HepG2 (cell line): ENCODE results near the gene MRPL14. TPM values are rescaled to one million over a fixed set of nuclear protein-coding genes. Genes with fewer than 3 reads are reported as not detected.
A peak's percentile ranks its signal among the peaks of the same experiment; 100 is the strongest.

Experiments
- ATF5 ChIP-seq: sonication (generic); formaldehyde crosslinking; IDR thresholded peaks from 2 replicates; pipeline ENCODE4 v1.4.0; 2020; ENCODE audit warnings: mild to moderate bottlenecking, low read depth, missing genetic modification reagents
- CHD4 ChIP-seq: fragments of 200-600 bp; sonication (generic); IDR thresholded peaks from 2 replicates; pipeline ENCODE4 v1.7.0; 2017; ENCODE audit warnings: mild to moderate bottlenecking, low read length, borderline replicate concordance
- E2F5 ChIP-seq: sonication (generic); formaldehyde crosslinking; conservative IDR thresholded peaks from 2 replicates; pipeline ENCODE4 v1.4.0; 2020; ENCODE audit warnings: missing genetic modification reagents
- HMGXB4 ChIP-seq, 2 experiments: sonication (generic) in 1 of 2; formaldehyde crosslinking in 1 of 2; IDR thresholded peaks; 2 replicates each; pipeline versions ENCODE4 v1.4.0 to v1.6.1; 2018 to 2020; ENCODE audit warnings: missing genetic modification reagents in 2 of 2, borderline replicate concordance in 1 of 2, low read depth in 1 of 2, mild to moderate bottlenecking in 1 of 2, missing biosample characterization in 1 of 2
- NFATC3 ChIP-seq: sonication (generic); formaldehyde crosslinking; IDR thresholded peaks from 2 replicates; pipeline ENCODE4 v1.5.1; 2020; ENCODE audit warnings: mild to moderate bottlenecking, missing genetic modification reagents
- PLRG1 ChIP-seq: fragments of 450-650 bp; conservative IDR thresholded peaks from 2 replicates; pipeline ENCODE4 v1.6.1; 2016
- POGK ChIP-seq: sonication (generic); formaldehyde crosslinking; conservative IDR thresholded peaks from 2 replicates; pipeline ENCODE4 v1.8.0; 2022; ENCODE audit warnings: mild to moderate bottlenecking, moderate library complexity, missing genetic modification reagents
- POLR2AphosphoS5 ChIP-seq: IDR thresholded peaks from 2 replicates; pipeline ENCODE4 v1.6.1; 2012; ENCODE audit warnings: low read depth, low read length
- PPARG ChIP-seq: conservative IDR thresholded peaks from 2 replicates; pipeline ENCODE4 v1.6.1; 2016; ENCODE audit warnings: missing biosample characterization, missing genetic modification reagents
- RFX3 ChIP-seq: IDR thresholded peaks from 2 replicates; pipeline ENCODE4 v1.6.1; 2016; ENCODE audit warnings: missing biosample characterization, missing genetic modification reagents
- SOX6 ChIP-seq, 2 experiments: fragments of 450-650 bp in 1 of 2; sonication (generic) in 1 of 2; formaldehyde crosslinking in 1 of 2; IDR thresholded peaks; 2 replicates each; pipeline versions ENCODE4 v1.4.0 to v1.6.1; 2017 to 2020; ENCODE audit warnings: antibody characterized with exemption in 1 of 2, mild to moderate bottlenecking in 1 of 2, missing genetic modification reagents in 1 of 2
- SP4 ChIP-seq: sonication (generic); formaldehyde crosslinking; IDR thresholded peaks from 2 replicates; pipeline ENCODE4 v1.8.1; 2023; ENCODE audit warnings: mild to moderate bottlenecking, missing genetic modification reagents
- TBX2 ChIP-seq: sonication (generic); formaldehyde crosslinking; IDR thresholded peaks from 2 replicates; pipeline ENCODE4 v1.5.0; 2020; ENCODE audit warnings: missing genetic modification reagents, mild to moderate bottlenecking, borderline replicate concordance
- ZKSCAN1 ChIP-seq: fragments of 150-350 bp; IDR thresholded peaks from 2 replicates; pipeline ENCODE4 v1.6.1; 2014; ENCODE audit warnings: low read length
- ZNF10 ChIP-seq: sonication (generic); formaldehyde crosslinking; IDR thresholded peaks from 2 replicates; pipeline ENCODE4 v1.4.0; 2020; ENCODE audit warnings: mild to moderate bottlenecking, low read depth, missing genetic modification reagents, borderline replicate concordance
- ZNF430 ChIP-seq: sonication (generic); formaldehyde crosslinking; IDR thresholded peaks from 2 replicates; pipeline ENCODE4 v1.9.0; 2021; ENCODE audit warnings: mild to moderate bottlenecking, missing genetic modification reagents
- ZNF446 ChIP-seq: sonication (generic); formaldehyde crosslinking; IDR thresholded peaks from 2 replicates; pipeline ENCODE4 v1.5.0; 2020; ENCODE audit warnings: mild to moderate bottlenecking, missing genetic modification reagents
- ZNF800 ChIP-seq: sonication (generic); formaldehyde crosslinking; IDR thresholded peaks from 2 replicates; pipeline ENCODE4 v1.4.0; 2020; ENCODE audit warnings: missing genetic modification reagents
- polyA plus RNA-seq, 8 experiments: library from polyadenylated mRNA; depleted of rRNA in 3 of 8; stranded (reverse) in 7 of 8; unstranded in 1 of 8; fragments of >200 nt; fragmentation: Illumina TruSeq in 4 of 8; extraction: Trizol in 4 of 8; gene quantifications; 2 replicates each; pipeline versions ENCODE4 v1.2.1 to v1.2.3, GENCODE V29; 2011 to 2016; ENCODE audit warnings: low read depth in 4 of 8, missing spikeins in 1 of 8, mixed read lengths in 1 of 8; ENCODE audit not compliant: insufficient read depth in 1 of 8
- total RNA-seq, 5 experiments: library from RNA; depleted of rRNA; stranded (reverse); fragments of >200 nt; fragmentation: Illumina TruSeq; extraction: Trizol; gene quantifications; 2 replicates each; pipeline ENCODE4 v1.2.3, GENCODE V29; 2016; ENCODE audit warnings: low read depth in 1 of 5

MRPL14 gene
- total and polyA plus RNA-seq, 2 of the 13 experiments (the other 11 are each of a cell fraction or from before 2014, with no cell fraction given) = 157 to 178 TPM

DNA sequence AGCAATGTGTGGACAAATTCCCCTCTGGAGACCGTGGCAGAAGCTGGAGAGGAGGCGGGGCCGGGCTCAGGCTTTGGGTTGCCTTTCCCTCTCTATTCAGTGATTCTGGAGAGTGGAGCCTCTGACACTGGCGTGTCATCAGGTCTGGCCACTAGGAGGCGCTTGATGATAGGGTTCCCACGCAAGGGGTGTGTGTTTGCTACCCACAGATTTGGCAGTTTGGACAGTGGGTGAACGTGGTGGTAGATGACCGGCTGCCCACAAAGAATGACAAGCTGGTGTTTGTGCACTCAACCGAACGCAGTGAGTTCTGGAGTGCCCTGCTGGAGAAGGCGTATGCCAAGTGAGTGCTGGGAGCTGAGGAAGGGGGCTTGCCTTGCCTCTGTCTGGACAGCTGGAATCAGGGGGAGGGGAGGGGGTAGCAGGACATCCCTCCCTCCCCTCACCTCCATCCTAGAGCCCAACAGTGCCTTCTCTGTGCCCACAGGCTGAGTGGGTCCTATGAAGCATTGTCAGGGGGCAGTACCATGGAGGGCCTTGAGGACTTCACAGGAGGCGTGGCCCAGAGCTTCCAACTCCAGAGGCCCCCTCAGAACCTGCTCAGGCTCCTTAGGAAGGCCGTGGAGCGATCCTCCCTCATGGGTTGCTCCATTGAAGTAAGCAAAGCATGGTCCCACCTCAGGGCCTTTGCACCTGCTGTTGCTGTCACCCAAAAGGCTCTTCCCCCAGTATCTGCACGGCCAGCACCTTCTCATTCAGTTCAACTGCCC, 45.7 kb upstream of the MRPL14 start (continued):
- no peak for TF ChIP-seq ZNF800 (CRISPR knock-in tag)
- TF ChIP-seq POGK (CRISPR knock-in tag) = 0 out of 2 replicates have a peak, but pooled peaks have one; percentile 20
- no peak for TF ChIP-seq POLR2AphosphoS5
- no peak for TF ChIP-seq PLRG1
- TF ChIP-seq NFATC3 (CRISPR knock-in tag) = no peak
- peak; percentile 51; the same call in 1 of the 2 replicates for TF ChIP-seq SP4 (CRISPR knock-in tag)
- no peak for TF ChIP-seq ZNF446 (CRISPR knock-in tag)
- no peak for TF ChIP-seq E2F5 (CRISPR knock-in tag)
- TF ChIP-seq CHD4 = no peak; the same call in 1 of the 2 replicates
- TF ChIP-seq PPARG (CRISPR knock-in tag) = no peak
- TF ChIP-seq SOX6 (IDR thresholded peaks at IDR 0.05) = no peak
- peak; percentile 50; the same call in 1 of the 2 replicates for TF ChIP-seq SOX6 (CRISPR knock-in tag; IDR thresholded peaks at IDR 0.05)
- TF ChIP-seq ZNF10 (CRISPR knock-in tag) = no peak
- TF ChIP-seq ATF5 (CRISPR knock-in tag) = no peak
- peak; percentile 59 to 76; a peak in 2 of 4 replicates for TF ChIP-seq HMGXB4 (CRISPR knock-in tag; IDR thresholded peaks at IDR 0.05; ENCODE audit: borderline replicate concordance in 1 of 2, low read depth in 1 of 2)
- no peak for TF ChIP-seq ZNF430
- TF ChIP-seq RFX3 (CRISPR knock-in tag) = no peak
- no peak for TF ChIP-seq TBX2 (CRISPR knock-in tag)
- TF ChIP-seq ZKSCAN1 = no peak
